HCT116 (cell line): ENCODE measurements around the gene MEDAG.

Experiments
- ATF3 ChIP-seq: IDR thresholded peaks from 2 replicates; pipeline ENCODE4 v1.6.1; 2012
- CBX3 ChIP-seq: IDR thresholded peaks from 2 replicates; pipeline ENCODE4 v1.6.1; 2012; ENCODE audit warnings: low read depth
- CTCF ChIP-seq, 3 experiments: fragments of 200-600 bp in 1 of 3; sonication (generic) in 1 of 3; IDR thresholded peaks in 2 of 3; conservative IDR thresholded peaks in 1 of 3; 2 replicates each; pipeline ENCODE4 v1.5.1; 2012 to 2017; ENCODE audit warnings: low read depth in 2 of 3, low read length in 2 of 3, antibody characterized with exemption in 1 of 3, borderline replicate concordance in 1 of 3, control low read depth in 1 of 3, mild to moderate bottlenecking in 1 of 3, mixed read lengths in 1 of 3, mixed run types in 1 of 3, moderate library complexity in 1 of 3; ENCODE audit not compliant: insufficient read depth in 1 of 3
- EGR1 ChIP-seq: IDR thresholded peaks from 2 replicates; pipeline ENCODE4 v1.6.1; 2012; ENCODE audit warnings: low read depth
- EZH2phosphoT487 ChIP-seq: fragments of 200-600 bp; IDR thresholded peaks from 2 replicates; pipeline ENCODE4 v1.6.1; 2018; ENCODE audit warnings: antibody characterized with exemption, borderline replicate concordance
- JUND ChIP-seq: IDR thresholded peaks from 2 replicates; pipeline ENCODE4 v1.6.1; 2012
- POLR2A ChIP-seq: IDR thresholded peaks from 2 replicates; pipeline ENCODE4 v1.7.0; 2011; ENCODE audit warnings: borderline replicate concordance; ENCODE audit not compliant: insufficient read depth, insufficient read length; ENCODE audit errors: extremely low read depth
- ZBTB33 ChIP-seq: IDR thresholded peaks from 2 replicates; pipeline ENCODE4 v1.6.1; 2011; ENCODE audit warnings: mild to moderate bottlenecking, low read length, moderate library complexity; ENCODE audit not compliant: insufficient replicate concordance; ENCODE audit errors: extremely low read depth
- ZFX ChIP-seq: fragments of 450-650 bp; IDR thresholded peaks from 2 replicates; pipeline ENCODE4 v1.6.1; 2017
- TF ChIP-seq, protein P1 (sequence below): IDR thresholded peaks from 2 replicates; pipeline ENCODE4 v1.6.1; 2012

DNA sequence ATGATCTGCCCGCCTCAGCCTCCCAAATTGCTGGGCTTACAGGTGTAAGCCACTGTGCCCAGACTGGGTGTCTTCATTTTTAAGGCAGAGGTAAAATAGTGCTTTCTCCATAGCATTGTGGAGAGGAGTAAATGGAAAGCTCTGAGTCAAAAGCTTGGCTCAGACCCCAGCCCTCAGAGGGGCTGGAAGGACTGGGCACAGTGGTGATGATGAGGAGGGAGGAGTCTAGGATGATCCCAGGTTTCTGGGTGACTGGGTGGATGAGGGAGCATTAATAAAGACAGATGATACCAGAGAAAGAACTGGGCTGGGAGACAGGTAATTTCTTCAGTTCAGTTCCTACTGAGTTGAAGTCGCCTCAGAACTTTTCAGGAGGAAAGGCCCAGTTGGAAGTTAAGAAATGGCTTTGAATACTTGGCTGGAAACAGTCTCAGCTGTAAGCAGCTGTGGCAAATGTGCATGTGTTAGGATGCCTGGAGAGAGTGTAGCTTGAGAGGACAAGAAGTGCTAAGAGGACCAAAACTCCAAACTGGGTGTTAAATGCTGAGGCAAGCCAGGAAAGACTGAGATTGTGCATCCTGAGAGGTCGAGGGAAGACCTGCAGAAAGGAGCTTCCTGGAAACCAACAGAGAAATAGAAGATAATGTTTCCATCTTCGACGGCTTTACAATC lies 37.1 kb upstream of the MEDAG start:
- TF ChIP-seq CTCF (IDR thresholded peaks at IDR 0.05 in 2 of 3, conservative IDR thresholded peaks at IDR 0.05 in 1 of 3; ENCODE audit: borderline replicate concordance in 1 of 3, insufficient read depth in 1 of 3, low read depth in 2 of 3, low read length in 2 of 3) (no peak), POLR2A (no peak), EGR1 (no peak), ZFX (no peak), ZBTB33 (no peak), EZH2phosphoT487 (no peak), JUND (no peak), ATF3 (no peak), CBX3 (no peak)
- TF ChIP-seq, protein P1, sequence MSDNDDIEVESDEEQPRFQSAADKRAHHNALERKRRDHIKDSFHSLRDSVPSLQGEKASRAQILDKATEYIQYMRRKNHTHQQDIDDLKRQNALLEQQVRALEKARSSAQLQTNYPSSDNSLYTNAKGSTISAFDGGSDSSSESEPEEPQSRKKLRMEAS = no peak
